Measurements from ENCODE around the gene PCAT6.
A peak's percentile ranks its signal among the peaks of the same experiment; 100 is the strongest.

Gene PCAT6

DNA sequence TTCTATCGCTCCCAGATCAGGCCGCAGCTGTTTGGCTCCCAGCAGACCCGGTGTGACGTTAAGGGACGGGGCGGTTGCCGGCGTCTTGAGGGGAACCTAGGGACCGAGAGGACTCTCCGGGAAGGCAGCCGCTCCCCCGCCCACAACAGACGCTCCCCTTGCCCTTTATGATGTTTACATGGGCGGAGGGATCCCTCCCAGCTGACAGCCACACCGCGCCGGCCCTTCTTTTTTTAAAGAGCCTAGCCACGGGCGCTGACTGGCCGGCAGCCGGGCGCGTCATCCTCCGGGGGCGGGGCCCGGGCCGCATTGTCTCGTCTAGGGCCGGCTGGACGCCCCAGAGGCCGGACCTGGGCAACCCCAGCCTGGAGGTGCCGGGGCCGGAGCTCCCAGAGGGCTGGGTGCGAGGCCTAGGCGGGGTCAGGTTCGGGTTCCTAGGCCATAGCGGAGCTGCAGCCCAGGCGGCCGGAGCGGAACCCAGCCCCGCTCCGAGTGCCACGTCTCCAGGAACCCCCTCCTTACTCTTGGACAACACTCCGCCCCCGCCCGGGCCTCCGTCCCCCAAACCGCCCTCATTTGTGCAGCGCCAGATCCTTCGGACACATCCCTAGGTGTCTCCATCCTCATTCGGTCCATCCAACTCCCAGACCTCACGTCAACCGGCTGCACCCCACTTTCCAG, at the start of gene PCAT6:
PCAT6 (plus strand) TSS at position 340 of the 681 bp plus-strand sequence.
- peak; percentile 97 for DNase-seq (ENCODE audit: low spot score)
- ChIA-PET POLR2A (ENCODE audit: low non-redundant PET) (interaction anchor here (1.0 to 1.1 kb wide), 4 partner anchors 10 to 78 kb away, joined by 3 to 4 read pairs (median 4); partner anchors contain the start of gene RABIF), CTCF (interaction anchor here (1.0 kb wide), 1 partner anchor 46 kb away, joined by 3 read pairs; no protein-coding TSS in a partner anchor)
- TF ChIP-seq, protein P1, sequence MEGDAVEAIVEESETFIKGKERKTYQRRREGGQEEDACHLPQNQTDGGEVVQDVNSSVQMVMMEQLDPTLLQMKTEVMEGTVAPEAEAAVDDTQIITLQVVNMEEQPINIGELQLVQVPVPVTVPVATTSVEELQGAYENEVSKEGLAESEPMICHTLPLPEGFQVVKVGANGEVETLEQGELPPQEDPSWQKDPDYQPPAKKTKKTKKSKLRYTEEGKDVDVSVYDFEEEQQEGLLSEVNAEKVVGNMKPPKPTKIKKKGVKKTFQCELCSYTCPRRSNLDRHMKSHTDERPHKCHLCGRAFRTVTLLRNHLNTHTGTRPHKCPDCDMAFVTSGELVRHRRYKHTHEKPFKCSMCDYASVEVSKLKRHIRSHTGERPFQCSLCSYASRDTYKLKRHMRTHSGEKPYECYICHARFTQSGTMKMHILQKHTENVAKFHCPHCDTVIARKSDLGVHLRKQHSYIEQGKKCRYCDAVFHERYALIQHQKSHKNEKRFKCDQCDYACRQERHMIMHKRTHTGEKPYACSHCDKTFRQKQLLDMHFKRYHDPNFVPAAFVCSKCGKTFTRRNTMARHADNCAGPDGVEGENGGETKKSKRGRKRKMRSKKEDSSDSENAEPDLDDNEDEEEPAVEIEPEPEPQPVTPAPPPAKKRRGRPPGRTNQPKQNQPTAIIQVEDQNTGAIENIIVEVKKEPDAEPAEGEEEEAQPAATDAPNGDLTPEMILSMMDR (conservative IDR thresholded peaks at IDR 0.05; ENCODE audit: low read depth), result no peak
- peak within 1 kb of the TSS; percentile 55 for H3K27ac ChIP-seq

DNA sequence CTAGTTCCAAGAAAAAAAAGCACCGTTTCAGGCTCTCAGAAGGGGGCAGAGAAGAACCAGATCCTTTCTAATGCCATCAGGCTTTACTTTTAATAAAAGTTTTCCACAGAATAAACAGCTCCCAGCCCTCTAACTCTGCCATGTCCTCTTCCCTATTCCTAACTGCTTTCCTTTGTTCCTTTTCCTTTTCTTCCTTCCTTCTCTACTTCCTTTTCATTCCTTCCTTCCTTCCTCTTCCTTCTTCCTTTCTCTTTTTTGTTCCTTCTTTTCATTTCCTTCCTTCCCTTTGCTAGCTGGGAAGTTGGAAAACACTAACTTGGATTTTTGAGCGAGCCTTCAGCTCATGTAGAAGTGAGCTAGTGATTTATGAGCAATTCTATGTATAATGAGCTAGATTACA, 48.7 kb upstream of the PCAT6 start:
- TF ChIP-seq, protein P1 (conservative IDR thresholded peaks at IDR 0.05; ENCODE audit: low read depth), result no peak
- no peak for DNase-seq (ENCODE audit: low spot score)
- H3K27ac ChIP-seq, result no peak overlapping the region
- ChIA-PET CTCF (interaction anchor here (0.8 to 1.9 kb wide), 2 partner anchors 11 to 19 kb away, joined by 3 to 4 read pairs; no protein-coding TSS in a partner anchor), POLR2A (ENCODE audit: low non-redundant PET) (no interaction called here)

DNA sequence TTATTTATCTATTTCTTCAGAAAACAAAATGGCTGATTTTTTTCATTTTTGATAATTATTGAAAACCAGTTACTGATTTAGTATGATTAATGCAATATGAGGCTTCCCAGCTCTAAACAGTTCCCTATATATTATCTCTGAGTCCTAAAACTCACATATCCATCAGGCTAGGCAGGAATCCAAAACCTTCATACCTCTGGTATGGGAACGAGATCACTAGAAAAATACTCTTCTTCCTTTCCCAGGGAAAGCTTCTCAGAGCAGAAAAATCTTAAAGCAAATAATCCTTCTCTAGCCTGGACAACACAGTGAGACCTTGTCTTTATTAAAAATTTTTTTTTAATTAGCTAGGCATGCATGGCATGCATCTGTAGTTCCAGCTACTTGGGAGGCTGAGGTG, 45.0 kb upstream of the PCAT6 start:
- CTCF ChIA-PET, result no interaction called here
- TF ChIP-seq, protein P1 (conservative IDR thresholded peaks at IDR 0.05; ENCODE audit: low read depth), result no peak
- no peak overlapping the region for H3K27ac ChIP-seq
- DNase-seq (ENCODE audit: low spot score), result no peak
- POLR2A ChIA-PET (ENCODE audit: low non-redundant PET), result no interaction called here

DNA sequence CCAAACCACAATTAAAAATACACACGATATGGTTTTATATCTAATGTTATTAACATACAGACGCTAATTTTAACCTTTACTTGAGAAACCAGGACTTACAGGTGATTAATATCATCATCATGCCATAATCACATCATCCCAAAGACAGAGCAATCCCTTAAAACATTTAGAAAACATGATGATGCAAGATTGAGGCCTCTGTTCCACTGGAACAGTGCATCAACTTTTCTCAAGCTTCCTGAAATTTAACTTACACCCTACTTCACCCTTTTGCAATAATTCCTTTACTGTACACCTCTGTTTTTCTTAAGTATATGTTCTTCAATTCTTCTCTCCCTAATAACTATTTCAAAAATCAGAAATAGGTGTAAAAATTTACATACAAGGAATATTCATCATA, 40.6 kb upstream of the PCAT6 start:
- DNase-seq (ENCODE audit: low spot score), result no peak
- POLR2A ChIA-PET (ENCODE audit: low non-redundant PET), result interaction anchor here (0.6 kb wide), 1 partner anchor 57 kb away, joined by 4 read pairs; no protein-coding TSS in a partner anchor
- H3K27ac ChIP-seq, result no peak overlapping the region
- TF ChIP-seq, protein P1 (conservative IDR thresholded peaks at IDR 0.05; ENCODE audit: low read depth), result no peak
- CTCF ChIA-PET, result interaction anchor here (1.0 kb wide), 1 partner anchor 19 kb away, joined by 3 read pairs; no protein-coding TSS in a partner anchor

DNA sequence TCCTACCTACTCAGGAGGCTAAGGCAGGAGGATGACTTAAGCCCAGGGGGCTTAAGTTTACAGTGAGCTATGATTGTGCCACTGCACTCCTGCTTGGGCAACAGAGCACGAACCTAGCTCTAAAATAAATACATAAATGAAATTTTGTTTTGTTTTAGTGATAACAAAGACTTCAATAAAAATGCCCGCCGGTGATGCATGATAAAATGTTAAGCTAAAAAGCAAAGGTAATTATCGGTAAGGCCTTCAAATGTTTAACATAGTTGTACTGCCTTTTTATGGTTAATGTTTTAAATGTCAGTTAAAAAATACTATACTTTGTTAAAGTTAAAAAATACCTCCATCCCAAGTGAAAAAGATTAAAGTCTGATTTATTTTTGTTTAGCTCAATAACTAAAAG, 29.6 kb upstream of the PCAT6 start:
- DNase-seq (ENCODE audit: low spot score), result no peak
- no peak overlapping the region for H3K27ac ChIP-seq
- TF ChIP-seq, protein P1 (conservative IDR thresholded peaks at IDR 0.05; ENCODE audit: low read depth), result no peak
- POLR2A ChIA-PET (ENCODE audit: low non-redundant PET), result interaction anchor here (0.6 kb wide), 1 partner anchor 231 kb away, joined by 4 read pairs; no protein-coding TSS in a partner anchor
- CTCF ChIA-PET, result interaction anchor here (1.1 to 1.2 kb wide), 2 partner anchors 20 to 71 kb away, joined by 3 to 4 read pairs; no protein-coding TSS in a partner anchor

DNA sequence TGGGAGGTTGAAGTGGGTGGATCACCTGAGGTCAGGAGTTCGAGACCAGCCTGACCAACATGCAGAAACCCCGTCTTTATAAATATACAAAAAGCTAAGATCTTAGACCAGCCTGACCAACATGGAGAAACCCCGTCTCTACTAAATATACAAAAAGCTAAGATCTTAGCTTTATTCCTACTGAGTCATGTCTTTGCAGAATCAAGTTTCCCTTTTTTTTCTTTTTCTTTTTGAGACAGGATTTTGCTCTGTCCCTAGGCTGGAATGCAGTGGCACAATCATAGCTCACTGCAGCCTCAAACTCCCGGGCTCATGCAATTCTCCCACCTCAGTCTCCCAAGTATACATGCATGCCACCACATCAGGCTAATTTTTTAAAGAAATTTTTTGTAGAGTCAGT, 23.9 kb upstream of the PCAT6 start:
- ChIA-PET CTCF (no interaction called here), POLR2A (ENCODE audit: low non-redundant PET) (interaction anchor here (0.6 kb wide), 1 partner anchor 34 kb away, joined by 3 read pairs; no protein-coding TSS in a partner anchor)
- TF ChIP-seq, protein P1 (conservative IDR thresholded peaks at IDR 0.05; ENCODE audit: low read depth), result no peak
- DNase-seq (ENCODE audit: low spot score), result no peak
- no peak overlapping the region for H3K27ac ChIP-seq
